GM12892 (cell line): Measurements from ENCODE around the gene TATDN2.

Source experiments
- POLR2A ChIP-seq: IDR thresholded peaks from 2 replicates; pipeline ENCODE4 v1.6.1; 2011; ENCODE audit warnings: low read depth, low read length, control low read depth
- POLR2AphosphoS5 ChIP-seq: IDR thresholded peaks from 2 replicates; pipeline ENCODE4 v1.6.1; 2011; ENCODE audit warnings: low read depth, low read length, control low read depth

- TF ChIP-seq POLR2A (no peak), POLR2AphosphoS5 (no peak)
Observed at GRCh38 chr3:10304905-10305304, 56.6 kb downstream of the TATDN2 start.
